Gastrocnemius medialis (tissue), 4 donors: ENCODE data around the gene KMT5B. TPM values are rescaled to one million over a fixed set of nuclear protein-coding genes. Genes with fewer than 3 reads are reported as not detected.
A peak's percentile ranks its signal among the peaks of the same experiment; 100 is the strongest.

Experiments
- ATAC-seq, 2 donors: fragments of 150-250 bp; one replicate each; pipeline ENCODE4 v1.9.1; 2016
- DNase-seq, 2 donors: peaks; one replicate each; pipeline ENCODE4 v3.0.0-alpha.2; 2019
- H3K27ac ChIP-seq, 4 donors: fragments of 200-600 bp; sonication (generic); 1 replicate in 1 of 4; 2 replicates in 3 of 4; pipeline ENCODE4 v1.5.1; 2016 to 2018; ENCODE audit warnings: mild to moderate bottlenecking in 2 of 4, moderate library complexity in 1 of 4
- H3K27me3 ChIP-seq, 3 donors: fragments of 200-600 bp; sonication (generic) in 2 of 3; 1 replicate in 1 of 3; 2 replicates in 2 of 3; pipeline versions ENCODE4 v1.5.1 to v1.6.0; 2016 to 2019; ENCODE audit warnings: mild to moderate bottlenecking in 1 of 3, moderate library complexity in 1 of 3
- H3K36me3 ChIP-seq, 2 donors: fragments of 200-600 bp; sonication (generic) in 1 of 2; one replicate each; pipeline ENCODE4 v1.5.1; 2017 to 2018
- H3K4me1 ChIP-seq, 2 donors: fragments of 200-600 bp; sonication (generic) in 1 of 2; one replicate each; pipeline ENCODE4 v1.5.1; 2016 to 2017; ENCODE audit warnings: mild to moderate bottlenecking in 2 of 2
- H3K4me3 ChIP-seq, 4 donors: fragments of 200-600 bp; sonication (generic) in 3 of 4; 1 replicate in 1 of 4; 2 replicates in 3 of 4; pipeline ENCODE4 v1.5.1; 2016 to 2019; ENCODE audit warnings: mild to moderate bottlenecking in 2 of 4
- H3K9me3 ChIP-seq, 3 donors: fragments of 200-600 bp; sonication (generic) in 2 of 3; 1 replicate in 1 of 3; 2 replicates in 2 of 3; pipeline ENCODE4 v1.5.1; 2016 to 2019
- CTCF ChIP-seq, 5 experiments: fragments of 450-650 bp in 3 of 5; fragments of 200-600 bp in 2 of 5; sonication (generic) in 2 of 5; IDR thresholded peaks in 4 of 5; conservative IDR thresholded peaks in 1 of 5; 1 replicate in 4 of 5; 2 replicates in 1 of 5; pipeline ENCODE4 v1.5.1; 2016 to 2019; ENCODE audit warnings: antibody characterized with exemption in 5 of 5, mild to moderate bottlenecking in 3 of 5, moderate library complexity in 3 of 5
- POLR2A ChIP-seq, 2 donors: fragments of 450-650 bp; IDR thresholded peaks; one replicate each; pipeline ENCODE4 v1.6.1; 2017; ENCODE audit warnings: antibody characterized with exemption in 2 of 2, mild to moderate bottlenecking in 2 of 2, moderate library complexity in 2 of 2
- in situ Hi-C, 4 donors: fragments of 200-750 bp; cut with MboI; loops; one replicate each; pipeline versions ENCODE4 v1.15.0 to v1.8.0; 2017; ENCODE audit warnings: low sequenced_read_pairs in 4 of 4
- intact Hi-C: fragments of 100-400 bp; cut with DNase I; formaldehyde crosslinking; loops from one replicate; pipeline ENCODE4 v1.15.1; 2023; ENCODE audit warnings: low total_unique reads
- total RNA-seq, 4 donors: library from RNA; depleted of rRNA; stranded (reverse); fragments of >200 nt; gene quantifications; one replicate each; pipeline versions ENCODE4 v1.1.0 to v1.2.3, GENCODE V29; 2016

KMT5B gene
- 10 to 100 TPM; 17.3 to 21.0 (median 19.2) TPM for total RNA-seq

GRCh38 chr11:68213135-68213515, at the start of gene KMT5B:
Gene KMT5B, minus strand, starts transcription at chr11:68213296. Its CDS starts 23,220 bp downstream, at chr11:68190076.
- H3K36me3 ChIP-seq: no peaks in the 10 kb centered on the region
- in situ Hi-C loops: no loop called here
- no peaks in the 10 kb centered on the region for H3K9me3 ChIP-seq
- H3K4me1 ChIP-seq: peaks cover 44 to 45% of the 10 kb centered on the region in 2 donors
- peak within 1 kb of the TSS; percentile 69 to 99 (median 91) for H3K4me3 ChIP-seq
- intact Hi-C loops: loop anchor here (2.0 to 10.0 kb wide), 3 partner anchors 60 to 692 kb away; partner anchors contain the start of genes CHKA, IGHMBP2 and MRPL21
- ATAC-seq: peak; percentile 1 to 9
- DNase-seq: peak in 1 of 2 donors; percentile 22
- no peaks in the 10 kb centered on the region for H3K27me3 ChIP-seq
- TF ChIP-seq CTCF (IDR thresholded peaks at IDR 0.05 in 4 of 5, conservative IDR thresholded peaks at IDR 0.05 in 1 of 5) (no peak), POLR2A (IDR thresholded peaks at IDR 0.05) (no peak)
- peak within 1 kb of the TSS; percentile 89 to 100 (median 96) for H3K27ac ChIP-seq

- H3K27me3 ChIP-seq: no peaks in the 10 kb centered on the region
- no peak for DNase-seq
- no peak for ATAC-seq
- H3K4me3 ChIP-seq: no peak overlapping the region
- H3K9me3 ChIP-seq: no peaks in the 10 kb centered on the region
- in situ Hi-C loops (no loop called here), intact Hi-C loops (no loop called here)
- H3K27ac ChIP-seq: no peak overlapping the region
- H3K4me1 ChIP-seq: peaks cover 4 to 6% of the 10 kb centered on the region in 2 donors
- TF ChIP-seq POLR2A (IDR thresholded peaks at IDR 0.05) (no peak), CTCF (IDR thresholded peaks at IDR 0.05 in 4 of 5, conservative IDR thresholded peaks at IDR 0.05 in 1 of 5) (no peak)
- peaks cover 0 to 62% of the 10 kb centered on the region in 2 donors for H3K36me3 ChIP-seq
Measured at GRCh38 chr11:68262544-68262827, 49.4 kb upstream of the KMT5B start.

DNA sequence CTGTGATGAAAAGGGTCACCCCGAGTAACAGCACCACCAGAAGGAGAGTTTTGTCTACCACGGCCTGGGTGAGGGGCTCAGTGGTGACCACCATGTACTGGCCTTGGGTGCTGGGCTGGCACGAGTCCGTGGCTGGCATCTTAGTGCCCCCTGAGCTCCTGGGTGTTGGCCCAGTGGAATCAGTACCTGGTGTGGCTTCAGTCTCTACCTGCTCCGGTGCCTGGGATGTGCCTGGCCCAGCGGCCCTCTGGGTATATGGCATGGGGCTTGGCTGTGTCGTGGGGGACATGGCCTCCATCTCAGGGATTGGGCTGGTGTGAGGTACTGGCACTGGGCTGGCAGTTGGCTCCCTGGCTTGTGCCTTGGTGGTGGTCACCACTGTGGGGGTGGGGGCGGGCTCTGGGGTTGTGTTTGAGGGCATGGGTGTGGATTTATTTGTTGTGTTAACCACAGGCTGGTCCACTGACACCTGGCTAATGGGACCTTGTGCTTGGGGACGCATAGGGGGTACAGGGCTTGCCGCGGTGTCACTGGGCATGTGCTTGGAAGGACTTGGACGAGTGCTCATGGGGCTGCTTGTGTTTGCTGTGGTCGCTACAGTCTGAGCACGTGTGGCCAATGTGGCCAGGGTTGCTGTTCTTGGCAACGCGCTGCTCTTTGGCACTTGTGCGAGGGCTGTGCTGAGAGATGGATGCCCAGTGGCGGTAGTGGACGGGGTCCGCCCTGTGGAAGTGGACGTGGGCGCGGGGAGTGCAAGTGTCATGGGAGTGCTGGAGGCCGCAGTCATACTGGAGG, 48.9 kb upstream of the KMT5B start:
- Histone ChIP-seq H3K9me3 (no peaks in the 10 kb centered on the region), H3K36me3 (peaks cover 0 to 57% of the 10 kb centered on the region in 2 donors), H3K27ac (no peak overlapping the region), H3K4me1 (peaks cover 4 to 9% of the 10 kb centered on the region in 2 donors), H3K27me3 (no peaks in the 10 kb centered on the region), H3K4me3 (no peak overlapping the region)
- intact Hi-C loops (no loop called here), in situ Hi-C loops (no loop called here)
- no peak for DNase-seq
- ATAC-seq: no peak
- TF ChIP-seq CTCF (IDR thresholded peaks at IDR 0.05 in 4 of 5, conservative IDR thresholded peaks at IDR 0.05 in 1 of 5) (no peak), POLR2A (IDR thresholded peaks at IDR 0.05) (no peak)

DNA sequence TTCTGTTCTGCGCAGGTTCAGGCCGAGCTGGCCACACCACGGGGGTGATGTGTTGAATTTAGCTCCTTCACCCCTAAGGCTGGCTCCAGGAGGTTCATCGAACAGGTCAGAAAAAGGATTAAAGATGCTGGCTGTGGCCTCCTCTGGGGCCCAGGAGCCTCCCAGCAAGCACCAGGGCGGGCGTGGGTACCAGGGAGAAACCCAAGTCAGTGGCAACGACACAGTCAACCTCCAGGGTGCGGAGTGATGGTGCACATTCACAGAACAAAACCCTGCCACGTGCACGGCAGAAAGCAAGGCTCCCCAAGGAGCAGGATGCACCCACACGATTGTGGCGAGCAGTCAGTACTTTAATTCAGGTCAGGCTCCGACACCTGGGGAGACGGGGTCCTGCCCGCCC, 47.9 kb upstream of the KMT5B start:
- Histone ChIP-seq H3K4me1 (peaks cover 4 to 9% of the 10 kb centered on the region in 2 donors), H3K36me3 (peaks cover 0 to 47% of the 10 kb centered on the region in 2 donors), H3K9me3 (no peaks in the 10 kb centered on the region), H3K27me3 (no peaks in the 10 kb centered on the region), H3K4me3 (no peak overlapping the region), H3K27ac (no peak overlapping the region)
- in situ Hi-C loops (no loop called here), intact Hi-C loops (no loop called here)
- no peak for TF ChIP-seq POLR2A (IDR thresholded peaks at IDR 0.05)
- no peak for TF ChIP-seq CTCF (IDR thresholded peaks at IDR 0.05 in 4 of 5, conservative IDR thresholded peaks at IDR 0.05 in 1 of 5)
- DNase-seq (no peak), ATAC-seq (no peak)
